Keratinocyte (primary cell): ENCODE data around the gene LSM14B. TPM values are rescaled to one million over a fixed set of nuclear protein-coding genes. Genes with fewer than 3 reads are reported as not detected.

Experiments
- DNase-seq: peaks from one replicate; pipeline ENCODE4 v3.0.0-alpha.2; 2011; ENCODE audit warnings: low read depth, missing footprints, low spot score
- FAIRE-seq: peaks from 2 replicates; lab custom pipeline; 2011; peaks lifted over from hg19 to GRCh38; lab: Jason Lieb, UNC
- H2AFZ ChIP-seq: 2 replicates; pipeline ENCODE4 v1.6.0; 2012; ENCODE audit warnings: low read length, control low read depth, inconsistent platforms; ENCODE audit not compliant: control insufficient read depth
- H3K27ac ChIP-seq: 2 replicates; pipeline ENCODE4 v1.5.1; 2011; ENCODE audit warnings: low read length; ENCODE audit not compliant: control insufficient read depth, insufficient read depth
- H3K27me3 ChIP-seq: 3 replicates; pipeline ENCODE4 v1.6.0; 2011; ENCODE audit warnings: low read length; ENCODE audit not compliant: control insufficient read depth, insufficient read depth; ENCODE audit errors: extremely low read depth
- H3K36me3 ChIP-seq, 2 experiments: 2 replicates in 1 of 2; 3 replicates in 1 of 2; pipeline ENCODE4 v1.5.1; 2011; ENCODE audit warnings: low read length in 2 of 2, mild to moderate bottlenecking in 1 of 2; ENCODE audit not compliant: control insufficient read depth in 2 of 2, insufficient read depth in 2 of 2; ENCODE audit errors: extremely low read depth in 1 of 2
- H3K4me1 ChIP-seq: 3 replicates; pipeline ENCODE4 v1.5.1; 2011; ENCODE audit warnings: low read length; ENCODE audit not compliant: control insufficient read depth, insufficient read depth; ENCODE audit errors: extremely low read depth
- H3K4me2 ChIP-seq: 3 replicates; pipeline ENCODE4 v1.6.0; 2011; ENCODE audit warnings: low read depth, low read length; ENCODE audit not compliant: control insufficient read depth, insufficient read depth; ENCODE audit errors: extremely low read depth
- H3K4me3 ChIP-seq, 3 experiments: fragments of 200-600 bp in 1 of 3; sonication (generic) in 1 of 3; 2 replicates in 2 of 3; 3 replicates in 1 of 3; pipeline ENCODE4 v1.5.1; 2011 to 2016; ENCODE audit warnings: low read length in 3 of 3, mild to moderate bottlenecking in 3 of 3, control low read depth in 2 of 3, inconsistent platforms in 1 of 3, low read depth in 1 of 3, mixed read lengths in 1 of 3, mixed run types in 1 of 3, moderate library complexity in 1 of 3; ENCODE audit not compliant: control insufficient read depth in 2 of 3, insufficient read depth in 2 of 3; ENCODE audit errors: extremely low read depth in 1 of 3
- H3K79me2 ChIP-seq: 2 replicates; pipeline ENCODE4 v1.6.0; 2012; ENCODE audit warnings: low read length; ENCODE audit not compliant: control insufficient read depth, insufficient read depth
- H3K9ac ChIP-seq: 3 replicates; pipeline ENCODE4 v1.6.0; 2011; ENCODE audit warnings: low read length; ENCODE audit not compliant: control insufficient read depth, insufficient read depth; ENCODE audit errors: extremely low read depth
- H3K9me1 ChIP-seq: 3 replicates; pipeline ENCODE4 v1.6.0; 2011; ENCODE audit warnings: low read length; ENCODE audit not compliant: control insufficient read depth, insufficient read depth; ENCODE audit errors: extremely low read depth
- H3K9me3 ChIP-seq: 2 replicates; pipeline ENCODE4 v1.5.1; 2012; ENCODE audit warnings: low read depth, low read length; ENCODE audit not compliant: control insufficient read depth
- H4K20me1 ChIP-seq: 3 replicates; pipeline ENCODE4 v1.6.0; 2011; ENCODE audit warnings: low read length; ENCODE audit not compliant: control insufficient read depth, insufficient read depth; ENCODE audit errors: extremely low read depth
- EZH2 ChIP-seq: IDR thresholded peaks from one replicate; pipeline ENCODE4 v1.6.1; 2012; ENCODE audit warnings: inconsistent platforms, mild to moderate bottlenecking, low read length, moderate library complexity
- dilution Hi-C: fragments of 300-500 bp; cut with MboI; formaldehyde crosslinking; loops from one replicate; pipeline ENCODE4 v1.7.0; 2020; ENCODE audit warnings: low sequenced_read_pairs; ENCODE audit not compliant: extremely low pct_ligation_motif_present
- polyA plus RNA-seq, 5 experiments: library from polyadenylated mRNA; depleted of rRNA in 3 of 5; stranded (reverse) in 3 of 5; stranded (forward) in 1 of 5; unstranded in 1 of 5; fragments of >200 nt; gene quantifications; 1 replicate in 1 of 5; 2 replicates in 3 of 5; 3 replicates in 1 of 5; pipeline versions ENCODE4 v1.2.1 to v1.2.3, GENCODE V29; 2011 to 2012; ENCODE audit warnings: missing spikeins in 2 of 5, low read depth in 1 of 5, low replicate concordance in 1 of 5
- TF ChIP-seq, protein P1 (sequence below), 3 experiments: IDR thresholded peaks in 1 of 3; conservative IDR thresholded peaks in 1 of 3; optimal IDR thresholded peaks in 1 of 3; 2 replicates in 2 of 3; 3 replicates in 1 of 3; pipeline versions ENCODE3 to v1.5.1; 2011; ENCODE audit warnings: low read length in 3 of 3, mild to moderate bottlenecking in 3 of 3, moderate library complexity in 2 of 3, control low read depth in 1 of 3, inconsistent platforms in 1 of 3; ENCODE audit not compliant: insufficient read depth in 2 of 3; ENCODE audit errors: extremely low read depth in 1 of 3

Gene LSM14B
- polyA plus RNA-seq, 1 donor (not counting 4 experiments of a cell fraction or from before 2014, with no cell fraction given) = 21.7 TPM

DNA sequence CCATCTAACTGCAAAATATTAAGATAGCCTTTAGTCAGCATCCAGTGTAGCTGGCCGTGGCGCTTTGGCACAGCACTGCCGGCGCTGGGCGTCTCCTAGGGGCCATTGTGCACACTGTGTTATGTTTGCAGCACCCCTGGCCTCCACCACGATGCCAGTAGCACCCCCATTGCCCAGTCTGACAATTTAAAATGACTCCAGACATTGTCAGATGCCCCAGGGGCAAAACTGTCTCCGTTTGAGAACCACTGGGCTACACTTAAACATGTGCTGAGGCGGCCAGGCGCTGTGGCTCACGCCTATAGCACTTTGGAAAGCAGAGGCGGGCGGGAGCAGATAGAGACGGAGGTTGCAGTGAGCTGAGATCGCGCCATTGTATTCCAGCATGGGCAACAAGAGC lies 54.6 kb downstream of the LSM14B start:
- Histone ChIP-seq H3K36me3 (peaks cover 13 to 15% of the 10 kb centered on the region in 2 experiments), H3K27ac (no peak overlapping the region), H3K9me3 (no peaks in the 10 kb centered on the region), H3K4me2 (no peak overlapping the region), H3K4me3 (no peak overlapping the region), H3K4me1 (peaks cover 1% of the 10 kb centered on the region), H3K79me2 (no peaks in the 10 kb centered on the region), H3K9me1 (no peaks in the 10 kb centered on the region), H4K20me1 (no peaks in the 10 kb centered on the region), H3K9ac (no peak overlapping the region), H2AFZ (no peak overlapping the region), H3K27me3 (no peaks in the 10 kb centered on the region)
- FAIRE-seq = no peak
- dilution Hi-C loops = no loop called here
- no peak for TF ChIP-seq EZH2
- TF ChIP-seq, protein P1, sequence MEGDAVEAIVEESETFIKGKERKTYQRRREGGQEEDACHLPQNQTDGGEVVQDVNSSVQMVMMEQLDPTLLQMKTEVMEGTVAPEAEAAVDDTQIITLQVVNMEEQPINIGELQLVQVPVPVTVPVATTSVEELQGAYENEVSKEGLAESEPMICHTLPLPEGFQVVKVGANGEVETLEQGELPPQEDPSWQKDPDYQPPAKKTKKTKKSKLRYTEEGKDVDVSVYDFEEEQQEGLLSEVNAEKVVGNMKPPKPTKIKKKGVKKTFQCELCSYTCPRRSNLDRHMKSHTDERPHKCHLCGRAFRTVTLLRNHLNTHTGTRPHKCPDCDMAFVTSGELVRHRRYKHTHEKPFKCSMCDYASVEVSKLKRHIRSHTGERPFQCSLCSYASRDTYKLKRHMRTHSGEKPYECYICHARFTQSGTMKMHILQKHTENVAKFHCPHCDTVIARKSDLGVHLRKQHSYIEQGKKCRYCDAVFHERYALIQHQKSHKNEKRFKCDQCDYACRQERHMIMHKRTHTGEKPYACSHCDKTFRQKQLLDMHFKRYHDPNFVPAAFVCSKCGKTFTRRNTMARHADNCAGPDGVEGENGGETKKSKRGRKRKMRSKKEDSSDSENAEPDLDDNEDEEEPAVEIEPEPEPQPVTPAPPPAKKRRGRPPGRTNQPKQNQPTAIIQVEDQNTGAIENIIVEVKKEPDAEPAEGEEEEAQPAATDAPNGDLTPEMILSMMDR (optimal IDR thresholded peaks at IDR 0.05 in 1 of 3, IDR thresholded peaks at IDR 0.05 in 1 of 3, conservative IDR thresholded peaks at IDR 0.05 in 1 of 3; ENCODE audit: extremely low read depth in 1 of 3, insufficient read depth in 2 of 3, low read length in 3 of 3) = no peak
- DNase-seq = no peak

DNA sequence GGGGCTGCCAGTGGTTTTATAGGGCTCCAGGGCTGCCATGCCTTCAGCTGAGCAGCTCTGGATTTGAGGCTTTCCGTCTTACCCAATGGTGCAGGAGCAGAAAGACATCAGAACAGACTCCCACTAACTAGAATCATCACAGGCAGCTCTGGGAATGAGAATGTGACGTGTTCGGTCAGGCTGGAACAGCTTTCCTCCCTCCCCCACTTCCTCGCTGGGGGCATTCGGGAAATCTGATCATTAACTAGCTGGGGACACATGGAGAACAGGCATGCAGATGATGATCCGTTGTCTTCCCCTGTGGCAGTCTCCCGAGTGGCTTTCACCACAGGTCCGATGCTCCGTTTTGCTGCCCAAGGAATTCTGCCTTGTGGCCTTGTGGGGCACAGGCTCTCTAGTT lies 55.0 kb downstream of the LSM14B start:
- no peaks in the 10 kb centered on the region for H3K27me3 ChIP-seq
- H3K79me2 ChIP-seq = peaks cover 2% of the 10 kb centered on the region
- DNase-seq = no peak
- H3K9ac ChIP-seq = no peak overlapping the region
- FAIRE-seq = no peak
- no peak for TF ChIP-seq EZH2
- TF ChIP-seq, protein P1 (optimal IDR thresholded peaks at IDR 0.05 in 1 of 3, IDR thresholded peaks at IDR 0.05 in 1 of 3, conservative IDR thresholded peaks at IDR 0.05 in 1 of 3; ENCODE audit: extremely low read depth in 1 of 3, insufficient read depth in 2 of 3, low read length in 3 of 3) = no peak
- H4K20me1 ChIP-seq = no peaks in the 10 kb centered on the region
- no peak overlapping the region for H3K4me3 ChIP-seq
- H3K4me2 ChIP-seq = no peak overlapping the region
- no peak overlapping the region for H2AFZ ChIP-seq
- H3K9me1 ChIP-seq = no peaks in the 10 kb centered on the region
- peaks cover 6% of the 10 kb centered on the region for H3K4me1 ChIP-seq
- dilution Hi-C loops = no loop called here
- no peaks in the 10 kb centered on the region for H3K9me3 ChIP-seq
- peaks cover 13 to 15% of the 10 kb centered on the region in 2 experiments for H3K36me3 ChIP-seq
- H3K27ac ChIP-seq = no peak overlapping the region
